Endothelial cell of umbilical vein (primary cell): ENCODE results near the gene WIZ. TPM values are rescaled to one million over a fixed set of nuclear protein-coding genes. Genes with fewer than 3 reads are reported as not detected.

Experiments
- BruUV-seq: library from RNA; stranded (reverse); fragments of 400-500 nt; replicated peaks from 2 replicates; lab custom pipeline; 2021; lab: Mats Ljungman, UMichigan
- CTCF ChIA-PET: fragments of 300-600, 350-600 bp; sonication (Branson Sonifier 250); formaldehyde crosslinking; loops from one replicate; lab custom pipeline; 2021; ENCODE audit warnings: antibody characterized with exemption, inconsistent platforms; lab: Charles Lee
- POLR2A ChIA-PET: fragments of 300-600, 350-600 bp; sonication (Branson Sonifier 250); formaldehyde crosslinking; loops from one replicate; lab custom pipeline; 2021; ENCODE audit warnings: antibody characterized with exemption, inconsistent platforms; lab: Charles Lee
- DNase-seq: peaks from one replicate; pipeline ENCODE4 v3.0.0-alpha.2; 2011; ENCODE audit warnings: low read depth, low spot score
- FAIRE-seq: peaks from 2 replicates; lab custom pipeline; 2011; peaks lifted over from hg19 to GRCh38; lab: Jason Lieb, UNC
- H2AFZ ChIP-seq: 2 replicates; pipeline ENCODE4 v1.6.0; 2012; ENCODE audit warnings: low read depth, low read length, control low read depth, inconsistent platforms
- H3K27ac ChIP-seq: 2 replicates; pipeline ENCODE4 v1.5.1; 2011; ENCODE audit warnings: low read depth, mild to moderate bottlenecking, control low read depth, low read length, moderate library complexity; ENCODE audit not compliant: insufficient read depth
- H3K27me3 ChIP-seq, 2 experiments: 2 replicates each; pipeline versions ENCODE4 v1.6.0 to v1.6.1; 2011; ENCODE audit warnings: low read length in 2 of 2, mixed read lengths in 1 of 2; ENCODE audit not compliant: control insufficient read depth in 2 of 2, insufficient read depth in 2 of 2
- H3K36me3 ChIP-seq, 2 experiments: 2 replicates in 1 of 2; 3 replicates in 1 of 2; pipeline ENCODE4 v1.5.1; 2011; ENCODE audit warnings: low read length in 2 of 2, mild to moderate bottlenecking in 1 of 2, moderate library complexity in 1 of 2; ENCODE audit not compliant: control insufficient read depth in 2 of 2, insufficient read depth in 2 of 2; ENCODE audit errors: extremely low read depth in 1 of 2
- H3K4me1 ChIP-seq: 3 replicates; pipeline ENCODE4 v1.5.1; 2011; ENCODE audit warnings: mild to moderate bottlenecking, low read length; ENCODE audit not compliant: control insufficient read depth, insufficient read depth; ENCODE audit errors: extremely low read depth
- H3K4me2 ChIP-seq: 2 replicates; pipeline ENCODE4 v1.6.1; 2011; ENCODE audit warnings: low read length, control low read depth, mixed read lengths; ENCODE audit not compliant: insufficient read depth
- H3K4me3 ChIP-seq, 3 experiments: fragments of 200-600 bp in 1 of 3; sonication (generic), shearing (Covaris generic) in 1 of 3; replicated peaks in 1 of 3; 2 replicates each; pipeline ENCODE4 v1.5.1; 2011 to 2016; ENCODE audit warnings: control low read depth in 3 of 3, low read length in 3 of 3, mild to moderate bottlenecking in 2 of 3, inconsistent platforms in 1 of 3, low read depth in 1 of 3, moderate library complexity in 1 of 3; ENCODE audit not compliant: insufficient read depth in 1 of 3
- H3K79me2 ChIP-seq: 2 replicates; pipeline ENCODE4 v1.6.0; 2012; ENCODE audit warnings: low read length, inconsistent platforms; ENCODE audit not compliant: control insufficient read depth, insufficient read depth
- H3K9ac ChIP-seq: replicated peaks from 2 replicates; pipeline ENCODE3; 2011; ENCODE audit warnings: low read length, control low read depth; ENCODE audit not compliant: insufficient read depth; ENCODE audit errors: extremely low read depth
- H3K9me1 ChIP-seq: replicated peaks from 3 replicates; pipeline ENCODE4 v1.6.0; 2011; ENCODE audit warnings: mild to moderate bottlenecking, low read length; ENCODE audit not compliant: control insufficient read depth, insufficient read depth; ENCODE audit errors: extremely low read depth
- H3K9me3 ChIP-seq: replicated peaks from 2 replicates; pipeline ENCODE4 v1.5.1; 2012; ENCODE audit warnings: low read length, inconsistent platforms; ENCODE audit not compliant: control insufficient read depth, insufficient read depth
- H4K20me1 ChIP-seq: replicated peaks from 2 replicates; pipeline ENCODE3; 2011; ENCODE audit warnings: mild to moderate bottlenecking, low read length; ENCODE audit not compliant: control insufficient read depth, insufficient read depth; ENCODE audit errors: extremely low read depth
- CTCF ChIP-seq, 2 donors: IDR thresholded peaks; 1 replicate in 1 of 2; 2 replicates in 1 of 2; pipeline ENCODE4 v1.5.1; 2011; ENCODE audit warnings: low read length in 2 of 2, mild to moderate bottlenecking in 2 of 2, moderate library complexity in 2 of 2, control low read depth in 1 of 2, inconsistent platforms in 1 of 2, low read depth in 1 of 2; ENCODE audit not compliant: insufficient read depth in 1 of 2; ENCODE audit errors: extremely low read depth in 1 of 2
- EZH2 ChIP-seq: IDR thresholded peaks from 2 replicates; pipeline ENCODE4 v1.6.1; 2012; ENCODE audit warnings: borderline replicate concordance, low read depth, mild to moderate bottlenecking, moderate library complexity, low read length, inconsistent platforms; ENCODE audit not compliant: severe bottlenecking
- FOS ChIP-seq: IDR thresholded peaks from 2 replicates; pipeline ENCODE4 v1.6.1; 2011; ENCODE audit warnings: mild to moderate bottlenecking, low read length, moderate library complexity, borderline replicate concordance; ENCODE audit not compliant: insufficient read depth
- GATA2 ChIP-seq: IDR thresholded peaks from 2 replicates; pipeline ENCODE4 v1.7.0; 2011; ENCODE audit warnings: low read depth, mild to moderate bottlenecking, moderate library complexity, mixed read lengths, low read length; ENCODE audit not compliant: insufficient read length, insufficient read depth
- JUN ChIP-seq: IDR thresholded peaks from 2 replicates; pipeline ENCODE4 v1.6.1; 2011; ENCODE audit warnings: borderline replicate concordance, low read depth; ENCODE audit not compliant: insufficient read length, insufficient read depth
- MAX ChIP-seq: IDR thresholded peaks from 2 replicates; pipeline ENCODE4 v1.6.1; 2011; ENCODE audit not compliant: insufficient read depth, insufficient read length
- MYC ChIP-seq: IDR thresholded peaks from one replicate; pipeline ENCODE4 v1.6.1; 2011; ENCODE audit warnings: mild to moderate bottlenecking, low read depth, low read length
- POLR2A ChIP-seq: IDR thresholded peaks from 2 replicates; pipeline ENCODE4 v1.6.1; 2012; ENCODE audit warnings: low read depth, mild to moderate bottlenecking, control low read depth, low read length
- POLR2AphosphoS5 ChIP-seq: IDR thresholded peaks from 2 replicates; pipeline ENCODE4 v1.6.1; 2012; ENCODE audit warnings: low read depth, mild to moderate bottlenecking, control low read depth, low read length, moderate library complexity; ENCODE audit not compliant: insufficient read depth
- dilution Hi-C: fragments of 300-500 bp; cut with MboI; formaldehyde crosslinking; loops from one replicate; pipeline ENCODE4 v1.15.0; 2019; ENCODE audit warnings: low sequenced_read_pairs; ENCODE audit not compliant: extremely low pct_ligation_motif_present
- intact Hi-C: fragments of 100-400 bp; cut with micrococcal nuclease; formaldehyde crosslinking; loops from one replicate; pipeline ENCODE4 v1.10.0; 2022
- polyA plus RNA-seq, 4 experiments: library from polyadenylated mRNA; depleted of rRNA in 3 of 4; stranded (reverse) in 3 of 4; unstranded in 1 of 4; fragments of >200 nt; gene quantifications; 2 replicates each; pipeline versions ENCODE4 v1.2.1 to v1.2.3, GENCODE V29; 2011 to 2012; ENCODE audit warnings: missing spikeins in 1 of 4
- total RNA-seq: library from RNA; stranded (reverse); gene quantifications from 2 replicates; pipeline ENCODE4 v1.2.3, GENCODE V29; 2021

The WIZ gene
- total and polyA plus RNA-seq, 2 donors (not counting 3 experiments of a cell fraction or from before 2014, with no cell fraction given), result 21.0 to 47.2 TPM

GRCh38 chr19:15379999-15380647, 69.6 kb downstream of the WIZ start:
- dilution Hi-C loops, result no loop called here

More at GRCh38 chr19:15379999-15380647, 69.6 kb downstream of the WIZ start:
- H3K27ac ChIP-seq, result no peak overlapping the region
- H3K27me3 ChIP-seq, result no peaks in the 10 kb centered on the region
- peak overlapping the region; percentile 33 for H3K9ac ChIP-seq
- H2AFZ ChIP-seq, result peak overlapping the region; percentile 3
- ChIA-PET CTCF (interaction anchor here (0.8 to 3.5 kb wide), 11 partner anchors 21 to 279 kb away, joined by 3 to 32 read pairs (median 5); partner anchors contain the start of gene AKAP8L), POLR2A (interaction anchor here (0.6 to 3.1 kb wide), 4 partner anchors 20 to 1081 kb away, joined by 3 to 12 read pairs (median 3); partner anchors contain the start of gene AKAP8L)
- FAIRE-seq, result peak; percentile 58
- TF ChIP-seq GATA2 (no peak), FOS (no peak), MAX (no peak), POLR2AphosphoS5 (no peak), POLR2A (no peak), EZH2 (no peak), CTCF (IDR thresholded peaks at IDR 0.05; ENCODE audit: extremely low read depth in 1 of 2, insufficient read depth in 1 of 2, low read depth in 1 of 2, low read length in 2 of 2) (no peak), MYC (no peak), JUN (no peak)
- H3K9me3 ChIP-seq, result no peaks in the 10 kb centered on the region
- intact Hi-C loops, result loop anchor here (1.0 to 5.0 kb wide), 4 partner anchors 39 to 273 kb away; partner anchors contain the start of gene SYDE1
- BruUV-seq, result no TSS peak
- H3K4me3 ChIP-seq, result peak overlapping the region; percentile 26 to 57 (median 28)
- peaks cover 38% of the 10 kb centered on the region for H3K79me2 ChIP-seq
- peaks cover 18% of the 10 kb centered on the region for H3K4me1 ChIP-seq
- H3K36me3 ChIP-seq, result no peaks in the 10 kb centered on the region
- DNase-seq, result peak; percentile 64
- peak overlapping the region; percentile 53 for H3K4me2 ChIP-seq
- no peaks in the 10 kb centered on the region for H4K20me1 ChIP-seq
- no peaks in the 10 kb centered on the region for H3K9me1 ChIP-seq
